K562 (cell line): ENCODE results near the gene OR2F1. TPM values are rescaled to one million over a fixed set of nuclear protein-coding genes. Genes with fewer than 3 reads are reported as not detected.

Experiments
- ATAC-seq: fragments of 200-7000 bp; cut with Tn5 transposase; 3 replicates; pipeline ENCODE4 v1.9.1; 2020; ENCODE audit warnings: moderate library complexity
- BruUV-seq: library from RNA; stranded (reverse); fragments of 400-500 nt; replicated peaks from 2 replicates; lab custom pipeline; 2021; lab: Mats Ljungman, UMichigan
- CTCF ChIA-PET: fragments of 300-600 bp; formaldehyde crosslinking; extraction: SDS; loops from one replicate; lab custom pipeline; 2021; ENCODE audit warnings: low intra/inter-chr PET ratio; lab: Yijun Ruan, JAX
- POLR2A ChIA-PET: fragments of 300-600, 350-650 bp; sonication (Branson Sonifier 250); formaldehyde crosslinking; extraction: SDS; loops from one replicate; lab custom pipeline; 2021; ENCODE audit warnings: antibody characterized with exemption, inconsistent platforms; lab: Yijun Ruan, JAX
- DNase-seq, 4 experiments: peaks; one replicate each; pipeline versions ENCODE4 v3.0.0 to v3.0.0-alpha.2; 2011 to 2018; ENCODE audit warnings: low spot score in 3 of 4, mixed read lengths in 3 of 4; ENCODE audit errors: extremely low read depth in 1 of 4
- FAIRE-seq: peaks from 2 replicates; lab custom pipeline; 2011; peaks lifted over from hg19 to GRCh38; lab: Jason Lieb, UNC
- H2AFZ ChIP-seq: 2 replicates; pipeline ENCODE4 v1.6.0; 2011; ENCODE audit warnings: low read depth, low read length, control low read depth, inconsistent platforms
- H3K27ac ChIP-seq: fragments of 200-600 bp; 3 replicates; pipeline ENCODE4 v1.8.0; 2011; ENCODE audit warnings: low read depth, mild to moderate bottlenecking, control low read depth, inconsistent platforms, low read length, moderate library complexity, mixed read lengths; ENCODE audit errors: extremely low read depth
- H3K27me3 ChIP-seq, 2 experiments: fragments of 300-600 bp in 1 of 2; 2 replicates in 1 of 2; 3 replicates in 1 of 2; pipeline versions ENCODE4 v1.6.0 to v1.8.0; 2011; ENCODE audit warnings: inconsistent platforms in 2 of 2, low read length in 2 of 2, mild to moderate bottlenecking in 1 of 2, mixed read lengths in 1 of 2, moderate library complexity in 1 of 2; ENCODE audit not compliant: control insufficient read depth in 2 of 2, insufficient read depth in 2 of 2
- H3K36me3 ChIP-seq: fragments of 300-600 bp; 3 replicates; pipeline ENCODE4 v1.8.0; 2011; ENCODE audit warnings: mild to moderate bottlenecking, low read length, inconsistent platforms; ENCODE audit not compliant: control insufficient read depth, insufficient read depth
- H3K4me1 ChIP-seq, 2 experiments: fragments of 200-600 bp in 1 of 2; replicated peaks in 1 of 2; 2 replicates in 1 of 2; 3 replicates in 1 of 2; pipeline versions ENCODE4 v1.5.1 to v1.8.0; 2011; ENCODE audit warnings: inconsistent platforms in 2 of 2, low read length in 2 of 2, mild to moderate bottlenecking in 1 of 2, mixed read lengths in 1 of 2, moderate library complexity in 1 of 2; ENCODE audit not compliant: control insufficient read depth in 2 of 2, insufficient read depth in 2 of 2
- H3K4me2 ChIP-seq: 2 replicates; pipeline ENCODE4 v1.6.1; 2011; ENCODE audit warnings: low read length, control low read depth, inconsistent platforms, mixed read lengths; ENCODE audit not compliant: insufficient read depth
- H3K4me3 ChIP-seq: fragments of 200-600 bp; sonication (generic), shearing (Covaris generic); 2 replicates; pipeline ENCODE4 v1.5.1; 2016; ENCODE audit warnings: control low read depth, inconsistent platforms
- H3K79me2 ChIP-seq: fragments of 200-600 bp; 3 replicates; pipeline ENCODE4 v1.8.0; 2011; ENCODE audit warnings: low read length, inconsistent platforms; ENCODE audit not compliant: control insufficient read depth, insufficient read depth
- H3K9ac ChIP-seq, 2 experiments: 2 replicates each; pipeline versions ENCODE4 v1.6.0 to v1.6.1; 2011; ENCODE audit warnings: low read depth in 2 of 2, low read length in 2 of 2, control low read depth in 1 of 2, inconsistent platforms in 1 of 2, mild to moderate bottlenecking in 1 of 2, mixed read lengths in 1 of 2; ENCODE audit not compliant: insufficient read depth in 1 of 2
- H3K9me1 ChIP-seq: one replicate; pipeline ENCODE4 v1.6.0; 2011; ENCODE audit warnings: inconsistent platforms, mild to moderate bottlenecking, low read length, moderate library complexity; ENCODE audit not compliant: control insufficient read depth, insufficient read depth
- H3K9me3 ChIP-seq: replicated peaks from 2 replicates; pipeline ENCODE4 v1.5.1; 2011; ENCODE audit warnings: low read depth, low read length, inconsistent platforms; ENCODE audit not compliant: control insufficient read depth, insufficient read depth
- H4K20me1 ChIP-seq: replicated peaks from 2 replicates; pipeline ENCODE4 v1.6.1; 2011; ENCODE audit warnings: low read length, inconsistent platforms, mixed read lengths; ENCODE audit not compliant: control insufficient read depth, insufficient read depth
- BHLHE40 ChIP-seq: IDR thresholded peaks from 2 replicates; pipeline ENCODE4 v1.6.1; 2011; ENCODE audit warnings: low read length, improper control_type of control experiment
- BRF1 ChIP-seq: IDR thresholded peaks from 3 replicates; pipeline ENCODE4 v1.6.1; 2011; ENCODE audit warnings: borderline replicate concordance, mild to moderate bottlenecking; ENCODE audit not compliant: insufficient read length; ENCODE audit errors: extremely low read depth
- DACH1 ChIP-seq: fragments of 450-650 bp; IDR thresholded peaks from 2 replicates; pipeline ENCODE4 v1.6.1; 2018; ENCODE audit not compliant: partially characterized antibody
- ELK3 ChIP-seq: fragments of 450-650 bp; formaldehyde crosslinking; IDR thresholded peaks from 2 replicates; pipeline ENCODE4 v1.4.0; 2020; ENCODE audit warnings: mild to moderate bottlenecking
- JUN ChIP-seq, 2 experiments: sonication (generic) in 1 of 2; formaldehyde crosslinking in 1 of 2; IDR thresholded peaks; 2 replicates each; pipeline versions ENCODE4 v1.6.1 to v1.8.0; 2012 to 2022; ENCODE audit warnings: borderline replicate concordance in 2 of 2, mild to moderate bottlenecking in 2 of 2, improper control_type of control experiment in 1 of 2, low read depth in 1 of 2, low read length in 1 of 2, missing genetic modification reagents in 1 of 2
- WGBS: fragments of 100-300 bp; shearing (Covaris generic); methylation state at CpG from one replicate; pipeline ENCODE4 v1.1.6; 2016; ENCODE audit warnings: low coverage, mixed read lengths; ENCODE audit not compliant: insufficient coverage; ENCODE audit errors: missing lambda C conversion rate; 5-methylcytosine and 5-hydroxymethylcytosine counted together
- in situ Hi-C: fragments of 300-500 bp; cut with MboI; formaldehyde crosslinking; loops from 4 replicates; pipeline ENCODE4 v1.15.0; 2018; ENCODE audit warnings: inconsistent platforms, mixed read lengths
- intact Hi-C: fragments of 100-400 bp; cut with micrococcal nuclease; formaldehyde crosslinking; loops from 2 replicates; pipeline ENCODE4 v1.14.2; 2022
- polyA plus RNA-seq, 8 experiments: library from polyadenylated mRNA; depleted of rRNA in 4 of 8; stranded (reverse) in 5 of 8; unstranded in 3 of 8; fragments of >200 nt; fragmentation: Nextera tagmentation in 2 of 8; fragmentation: Illumina TruSeq in 1 of 8; extraction: Ambion mirVana in 2 of 8; extraction: Trizol in 1 of 8; gene quantifications; 2 replicates each; pipeline versions ENCODE4 v1.2.1 to v1.2.3, GENCODE V29; 2011 to 2014; ENCODE audit warnings: inconsistent platforms in 1 of 8, missing spikeins in 1 of 8
- total RNA-seq, 7 experiments: library from RNA; depleted of rRNA in 6 of 7; stranded (reverse); fragments of >200 nt in 6 of 7; fragmentation: Illumina TruSeq in 2 of 7; extraction: Trizol in 2 of 7; gene quantifications; 2 replicates each; pipeline versions ENCODE4 v1.2.1 to v1.2.3, GENCODE V29; 2011 to 2021; ENCODE audit warnings: low replicate concordance in 1 of 7
- TF ChIP-seq, protein P1 (sequence below): fragments of 450-650 bp; IDR thresholded peaks from 2 replicates; pipeline ENCODE4 v1.6.1; 2016
- TF ChIP-seq, protein P2 (sequence below): fragments of 250-450 bp; sonication (Bioruptor Pico); IDR thresholded peaks from 2 replicates; pipeline ENCODE4 v1.4.0; 2020; ENCODE audit warnings: borderline replicate concordance
- TF ChIP-seq, protein P3 (sequence below), 2 experiments: fragments of 250-450 bp in 1 of 2; fragments of 450-650 bp in 1 of 2; sonication (Bioruptor Pico) in 1 of 2; IDR thresholded peaks; 2 replicates each; pipeline versions ENCODE4 v1.6.1 to v1.8.0; 2016 to 2021; ENCODE audit warnings: mild to moderate bottlenecking in 2 of 2, moderate library complexity in 2 of 2, missing compliant biosample characterization in 1 of 2, missing genetic modification characterization in 1 of 2

Gene OR2F1
- total and polyA plus RNA-seq, 9 of the 15 experiments (the other 6 are each of a cell fraction or from before 2014, with no cell fraction given) = not detected

DNA sequence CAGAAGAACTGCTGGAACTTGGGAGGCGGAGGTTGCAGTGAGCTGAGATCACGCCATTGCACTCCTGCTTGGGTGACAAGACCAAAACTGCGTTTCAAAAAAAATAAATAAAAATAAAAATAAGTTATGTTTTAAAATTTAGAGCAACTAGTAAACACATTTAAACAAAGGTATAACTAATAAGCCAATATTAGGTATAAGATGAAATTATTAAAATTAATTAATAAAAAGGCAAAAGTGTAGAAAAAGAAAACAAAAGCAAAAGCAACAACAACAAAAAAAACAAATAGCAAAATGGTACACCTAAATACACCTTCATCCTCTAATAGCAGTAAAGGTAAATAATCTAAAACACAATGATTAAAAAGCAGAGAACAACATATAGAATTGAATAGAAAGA lies 39.3 kb downstream of the OR2F1 start:
- Histone ChIP-seq H3K9me1 (no peaks in the 10 kb centered on the region), H3K36me3 (no peaks in the 10 kb centered on the region), H2AFZ (no peak overlapping the region), H3K9me3 (0 out of 2 replicates have a peak, but pooled peaks cover 4% of the 10 kb centered on the region), H4K20me1 (no peaks in the 10 kb centered on the region), H3K27me3 (no peaks in the 10 kb centered on the region; a peak in 1 of 5 replicates), H3K4me3 (no peak overlapping the region), H3K4me1 (no peaks in the 10 kb centered on the region), H3K4me2 (no peak overlapping the region), H3K79me2 (no peaks in the 10 kb centered on the region), H3K9ac (no peak overlapping the region), H3K27ac (no peak overlapping the region)
- TF ChIP-seq BRF1 = no peak
- peak; percentile 91 for TF ChIP-seq DACH1
- ATAC-seq (no peak), DNase-seq (no peak), FAIRE-seq (no peak)
- intact Hi-C loops (no loop called here), in situ Hi-C loops (no loop called here)
- no TSS peak for BruUV-seq
- ChIA-PET POLR2A (no interaction called here), CTCF (no interaction called here)
- 14% methylated on average over 3 of the region's 3 CpGs for WGBS

DNA sequence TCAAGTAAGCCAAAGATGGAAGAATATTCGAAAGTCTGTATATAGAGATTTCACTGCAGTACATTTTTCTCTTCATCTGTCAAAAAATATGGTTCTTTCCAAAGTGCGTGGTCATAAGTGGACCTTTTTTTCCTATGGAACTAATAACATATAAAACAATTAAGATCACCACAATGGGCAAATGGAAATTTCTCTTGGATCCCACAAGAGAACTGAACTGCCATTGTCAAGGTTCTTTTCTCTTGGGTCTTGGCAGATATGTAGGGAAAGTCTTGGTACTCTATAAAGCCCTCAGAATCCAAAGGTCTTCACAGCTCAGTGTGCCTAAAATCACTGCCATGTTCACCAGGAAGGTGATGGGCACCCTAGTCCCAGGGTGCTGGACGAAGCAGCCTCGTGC lies 45.4 kb downstream of the OR2F1 start, which contains the start of gene OR6B1:
Gene OR6B1, plus strand, starts transcription at position 301 of the 400 bp plus-strand sequence. CDS start 3,677 bp downstream, outside the sequence.
- no peaks in the 10 kb centered on the region for H4K20me1 ChIP-seq
- no peak within 1 kb of the TSS for H3K27ac ChIP-seq
- no peak within 1 kb of the TSS for H3K4me2 ChIP-seq
- no peaks in the 10 kb centered on the region for H3K4me1 ChIP-seq
- in situ Hi-C loops = no loop called here
- no peak within 1 kb of the TSS for H3K4me3 ChIP-seq
- no TSS peak for BruUV-seq
- WGBS = under 1% methylated on average over 4 of the region's 4 CpGs
- ATAC-seq (no peak), FAIRE-seq (no peak), DNase-seq (no peak)
- H3K9me1 ChIP-seq = no peaks in the 10 kb centered on the region
- POLR2A ChIA-PET = no interaction called here
- H3K9ac ChIP-seq = no peak within 1 kb of the TSS
- H3K9me3 ChIP-seq = no peaks in the 10 kb centered on the region
- intact Hi-C loops = no loop called here
- H3K79me2 ChIP-seq = no peaks in the 10 kb centered on the region
- H3K27me3 ChIP-seq = peaks cover 0 to 5% of the 10 kb centered on the region in 2 experiments; a peak in 2 of 5 replicates
- H3K36me3 ChIP-seq = no peaks in the 10 kb centered on the region
- H2AFZ ChIP-seq = no peak within 1 kb of the TSS
- CTCF ChIA-PET = no interaction called here
- TF ChIP-seq, protein P1, sequence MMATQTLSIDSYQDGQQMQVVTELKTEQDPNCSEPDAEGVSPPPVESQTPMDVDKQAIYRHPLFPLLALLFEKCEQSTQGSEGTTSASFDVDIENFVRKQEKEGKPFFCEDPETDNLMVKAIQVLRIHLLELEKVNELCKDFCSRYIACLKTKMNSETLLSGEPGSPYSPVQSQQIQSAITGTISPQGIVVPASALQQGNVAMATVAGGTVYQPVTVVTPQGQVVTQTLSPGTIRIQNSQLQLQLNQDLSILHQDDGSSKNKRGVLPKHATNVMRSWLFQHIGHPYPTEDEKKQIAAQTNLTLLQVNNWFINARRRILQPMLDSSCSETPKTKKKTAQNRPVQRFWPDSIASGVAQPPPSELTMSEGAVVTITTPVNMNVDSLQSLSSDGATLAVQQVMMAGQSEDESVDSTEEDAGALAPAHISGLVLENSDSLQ = no peak
- TF ChIP-seq BHLHE40 = no peak
- TF ChIP-seq, protein P2, sequence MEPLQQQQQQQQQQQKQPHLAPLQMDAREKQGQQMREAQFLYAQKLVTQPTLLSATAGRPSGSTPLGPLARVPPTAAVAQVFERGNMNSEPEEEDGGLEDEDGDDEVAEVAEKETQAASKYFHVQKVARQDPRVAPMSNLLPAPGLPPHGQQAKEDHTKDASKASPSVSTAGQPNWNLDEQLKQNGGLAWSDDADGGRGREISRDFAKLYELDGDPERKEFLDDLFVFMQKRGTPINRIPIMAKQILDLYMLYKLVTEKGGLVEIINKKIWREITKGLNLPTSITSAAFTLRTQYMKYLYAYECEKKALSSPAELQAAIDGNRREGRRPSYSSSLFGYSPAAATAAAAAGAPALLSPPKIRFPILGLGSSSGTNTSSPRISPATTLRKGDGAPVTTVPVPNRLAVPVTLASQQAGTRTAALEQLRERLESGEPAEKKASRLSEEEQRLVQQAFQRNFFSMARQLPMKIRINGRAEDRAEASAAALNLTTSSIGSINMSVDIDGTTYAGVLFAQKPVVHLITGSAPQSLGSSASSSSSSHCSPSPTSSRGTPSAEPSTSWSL (CRISPR knock-in tag) = no peak
- TF ChIP-seq JUN (IDR thresholded peaks at IDR 0.05; ENCODE audit: borderline replicate concordance, low read depth, low read length) = no peak
- TF ChIP-seq JUN (CRISPR knock-in tag; IDR thresholded peaks at IDR 0.05; ENCODE audit: borderline replicate concordance) = no peak
- TF ChIP-seq ELK3 = no peak
- TF ChIP-seq, protein P3, sequence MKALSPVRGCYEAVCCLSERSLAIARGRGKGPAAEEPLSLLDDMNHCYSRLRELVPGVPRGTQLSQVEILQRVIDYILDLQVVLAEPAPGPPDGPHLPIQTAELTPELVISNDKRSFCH (CRISPR knock-in tag; IDR thresholded peaks at IDR 0.05) = no peak
- TF ChIP-seq, protein P3 (tag; IDR thresholded peaks at IDR 0.05) = no peak
